Frontal cortex (tissue), 4 donors: ENCODE measurements around the gene CA10. TPM values are rescaled to one million over a fixed set of nuclear protein-coding genes. Genes with fewer than 3 reads are reported as not detected.

Experiments used
- DNase-seq, 2 donors: peaks; one replicate each; pipeline ENCODE4 v3.0.0; 2012; ENCODE audit warnings: low spot score in 2 of 2
- FAIRE-seq: peaks from 2 replicates; lab custom pipeline; 2012; peaks lifted over from hg19 to GRCh38; lab: Jason Lieb, UNC
- total RNA-seq: library from RNA; depleted of rRNA; stranded (reverse); fragments of >200 nt; gene quantifications from one replicate; pipeline ENCODE4 v1.2.3, GENCODE V29; 2014
- donor health status: control.
- donor health status: control.
- donor health status: control.

The CA10 gene
- total RNA-seq, 1 donor from 2014 or later = 39.5 TPM

DNA sequence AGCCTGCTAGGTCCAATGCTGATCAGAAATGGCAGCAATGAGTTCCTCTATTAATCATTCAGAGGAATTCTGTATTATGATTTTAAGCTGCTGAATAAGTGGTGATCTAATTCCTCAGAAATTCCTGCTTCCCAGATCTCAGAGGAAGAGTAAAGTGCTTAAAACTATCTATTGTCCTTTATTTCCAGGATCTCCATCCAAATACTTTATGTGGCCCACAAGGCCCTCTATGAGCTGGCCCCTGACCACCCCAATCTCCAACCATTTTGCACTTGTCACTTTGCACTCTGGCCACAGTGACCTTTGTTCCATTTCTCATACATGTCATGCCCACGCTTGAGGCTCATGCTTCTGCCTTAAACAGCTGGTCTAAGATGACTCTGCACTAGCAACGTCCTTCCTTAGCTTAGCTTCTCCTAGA lies 93.7 kb downstream of the CA10 start:
- FAIRE-seq = no peak
- DNase-seq = no peak

DNA sequence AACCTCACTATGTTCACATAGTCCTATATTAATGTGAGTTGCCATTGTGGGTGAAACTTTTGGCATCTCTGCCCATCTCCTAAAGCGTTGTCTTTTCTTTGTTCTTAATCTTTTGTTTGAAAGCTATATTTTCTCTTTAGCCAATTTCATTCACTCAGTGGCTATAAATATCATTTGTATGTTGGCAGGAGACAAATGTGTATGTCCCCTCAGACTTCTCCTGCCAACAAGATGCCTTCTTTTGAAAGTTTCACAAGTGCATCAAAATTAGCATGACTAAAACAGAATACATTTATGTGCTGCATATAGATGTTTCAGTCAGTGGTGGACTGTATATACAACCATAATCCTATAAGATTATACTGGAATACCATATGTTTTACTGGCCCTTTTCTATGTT lies 109.0 kb downstream of the CA10 start:
- DNase-seq = no peak
- FAIRE-seq = no peak

DNA sequence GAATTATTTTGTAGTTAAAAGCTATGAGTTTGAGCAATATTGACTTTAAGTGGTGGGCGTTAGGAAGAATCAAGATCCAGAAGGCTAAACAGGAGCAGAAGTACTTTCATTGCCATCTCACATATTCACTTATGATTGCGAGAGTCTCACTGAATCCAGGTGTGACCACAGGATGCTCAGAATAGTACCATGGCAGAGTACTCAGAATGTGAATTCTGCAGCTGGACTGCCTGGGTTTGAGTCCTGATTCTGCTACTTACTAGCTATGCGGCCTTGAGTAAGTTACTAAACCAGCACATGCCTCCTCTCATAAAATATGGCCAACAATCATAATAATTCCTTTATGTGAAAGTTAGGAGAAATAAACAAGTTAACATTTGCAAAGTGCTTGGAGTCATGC lies 109.5 kb downstream of the CA10 start:
- no peak for DNase-seq
- FAIRE-seq = no peak

DNA sequence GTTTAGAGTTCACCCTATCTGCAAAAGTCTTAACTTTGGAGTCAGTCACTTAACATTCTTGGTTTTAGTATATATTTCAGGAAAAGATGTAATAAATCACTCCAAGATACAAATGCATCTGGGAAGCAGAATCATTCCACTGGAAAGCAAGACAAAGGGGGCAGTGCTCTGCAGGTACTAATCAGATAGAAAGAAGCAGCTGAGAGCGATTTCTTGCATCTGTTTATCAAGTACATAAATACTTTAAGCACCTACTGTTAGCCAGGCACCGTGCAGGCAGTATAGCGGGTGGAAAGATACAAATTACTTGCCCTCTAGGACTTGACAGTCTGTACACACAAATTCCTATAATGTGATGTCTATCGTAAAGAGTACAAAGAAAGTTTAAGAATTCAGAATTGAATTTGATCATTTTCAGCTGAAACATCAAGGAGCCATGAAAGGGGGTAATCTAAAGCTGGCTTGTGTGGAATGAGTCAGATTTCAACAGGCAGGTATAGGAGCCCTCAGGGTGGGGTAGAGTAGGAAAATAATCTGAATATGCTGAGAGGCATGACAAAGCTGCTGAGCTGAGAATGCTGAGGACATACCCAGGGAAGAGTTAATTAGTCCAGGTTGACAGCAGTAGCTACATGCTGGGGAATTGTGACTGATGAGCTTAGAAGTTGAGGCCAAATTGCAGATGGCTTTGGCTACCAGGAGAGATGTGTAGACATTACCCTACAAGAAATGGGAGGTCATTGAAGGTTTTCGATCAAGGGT lies 110.2 kb downstream of the CA10 start:
- DNase-seq (no peak), FAIRE-seq (no peak)

DNA sequence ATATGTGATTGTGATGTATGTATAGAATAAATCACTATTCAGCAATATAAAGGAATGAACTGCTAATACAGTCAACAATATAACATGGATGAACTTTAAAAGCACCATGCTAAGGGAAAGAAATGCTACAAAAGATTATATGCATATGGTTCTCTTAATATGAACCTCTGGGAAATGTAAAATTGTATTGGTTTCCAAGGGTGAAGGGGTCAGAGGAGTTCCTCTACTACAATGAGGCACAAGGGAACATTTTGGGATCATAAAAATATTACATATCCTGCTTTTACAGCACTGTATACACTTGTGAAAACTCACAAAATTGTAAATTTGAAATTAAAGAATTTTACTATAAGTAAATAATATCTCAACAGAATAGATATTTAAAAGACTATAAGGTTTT lies 111.4 kb downstream of the CA10 start:
- no peak for DNase-seq
- no peak for FAIRE-seq

DNA sequence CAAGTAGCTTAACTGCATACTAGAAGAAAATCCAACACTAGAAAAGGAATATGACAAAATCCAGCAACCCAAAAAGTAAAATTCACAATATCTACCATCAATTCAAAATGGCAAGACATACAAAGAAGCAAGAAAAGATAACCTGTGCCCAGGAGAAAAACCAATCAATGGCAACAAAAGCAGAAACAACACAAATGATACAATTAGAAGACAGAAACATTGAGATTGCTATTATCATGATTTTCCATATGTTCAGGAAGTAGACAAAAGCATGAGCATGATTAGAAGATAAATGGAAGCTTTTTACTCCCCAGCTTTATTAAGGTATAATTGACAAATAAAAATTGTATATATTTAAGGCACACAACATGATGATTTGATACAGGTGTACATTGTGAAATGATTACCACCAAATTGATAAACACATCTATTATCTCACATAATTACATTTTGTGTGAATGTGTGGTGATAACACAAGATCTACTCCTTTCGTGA lies 117.3 kb downstream of the CA10 start:
- FAIRE-seq (no peak), DNase-seq (no peak)

DNA sequence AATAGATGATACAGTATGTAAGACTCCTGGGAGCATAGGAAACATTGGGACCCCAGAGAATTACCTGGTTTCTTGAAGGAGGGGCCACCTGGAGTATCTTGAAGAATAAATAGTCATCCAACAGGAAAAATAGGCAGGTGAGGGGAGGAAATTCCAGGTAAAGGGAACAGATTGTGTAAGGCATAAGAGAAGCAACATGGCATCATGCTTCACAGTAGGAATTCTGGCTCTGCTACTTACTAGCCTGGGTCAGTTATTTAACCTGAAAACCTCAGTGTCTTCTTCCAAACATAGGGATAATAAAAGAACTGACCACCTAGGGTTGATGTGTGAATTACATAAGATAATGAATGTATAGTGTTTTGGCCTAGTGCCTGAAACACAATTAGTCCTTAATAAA lies 122.1 kb downstream of the CA10 start:
- FAIRE-seq = no peak
- DNase-seq = no peak

DNA sequence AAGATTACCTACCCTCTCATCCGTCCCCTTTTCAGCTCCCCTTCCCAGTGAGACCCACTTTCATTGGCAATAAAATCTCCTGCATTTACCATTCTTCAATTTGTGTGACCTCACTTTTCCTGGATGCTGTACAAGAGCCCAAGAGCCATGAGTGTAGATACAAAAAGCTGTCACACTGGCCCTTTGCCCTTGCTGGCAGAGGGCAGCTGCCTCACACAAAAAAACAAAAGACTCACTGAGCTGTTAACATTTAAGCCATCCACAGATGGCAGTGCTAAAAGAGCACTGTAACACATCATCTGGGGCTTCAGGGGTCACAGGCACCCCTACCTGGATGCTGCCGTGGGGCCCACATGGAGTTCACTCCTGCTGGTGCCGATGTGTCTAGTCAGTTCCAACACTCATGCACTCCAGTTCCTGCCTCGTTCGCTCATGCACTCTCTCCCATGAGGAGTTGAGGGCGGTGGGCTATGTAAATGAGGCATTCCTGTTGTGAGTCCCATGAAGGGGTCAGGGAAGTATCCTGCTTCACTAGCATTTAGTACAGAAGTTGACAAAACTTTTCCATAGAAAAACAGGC lies 123.1 kb downstream of the CA10 start:
- DNase-seq (no peak), FAIRE-seq (no peak)

DNA sequence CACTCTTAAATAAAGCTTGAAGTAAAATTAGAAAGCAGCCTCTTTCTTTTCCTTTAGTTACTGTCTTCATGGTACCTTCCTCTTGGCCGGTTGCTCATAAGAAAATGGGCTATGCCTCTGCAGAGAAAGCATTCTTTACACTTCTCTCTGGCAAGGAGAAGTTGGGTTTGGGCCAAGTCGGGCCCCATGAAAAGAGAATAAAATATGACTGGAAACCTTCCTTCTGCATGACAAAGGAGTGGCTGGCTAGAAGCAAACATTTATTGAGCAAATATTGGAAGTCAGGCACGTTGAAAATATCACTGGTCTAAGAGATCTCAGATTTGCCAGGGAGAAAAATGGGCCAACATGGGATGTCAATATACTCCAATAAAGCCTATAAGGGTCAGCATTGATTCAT lies 126.1 kb downstream of the CA10 start:
- no peak for DNase-seq
- FAIRE-seq = no peak

DNA sequence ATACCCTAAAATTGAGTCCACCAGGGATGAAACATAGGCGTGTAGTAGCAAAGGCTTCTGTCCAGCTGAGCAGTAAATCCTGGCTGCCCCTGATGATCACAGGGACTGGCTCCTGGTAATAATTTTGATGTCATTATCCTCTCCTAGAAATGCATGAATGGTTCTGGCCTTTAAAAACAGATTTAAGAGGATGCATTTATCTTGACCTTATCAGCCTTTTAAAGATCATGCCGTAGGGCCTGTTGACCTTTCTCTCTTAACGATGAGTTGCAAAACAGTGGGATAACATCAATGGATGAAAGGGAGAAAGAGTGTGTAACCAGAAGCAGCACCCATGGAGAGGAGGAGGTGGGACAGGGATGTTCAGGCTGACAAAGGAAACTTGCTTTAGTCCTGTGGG lies 128.5 kb downstream of the CA10 start:
- DNase-seq (no peak), FAIRE-seq (no peak)

DNA sequence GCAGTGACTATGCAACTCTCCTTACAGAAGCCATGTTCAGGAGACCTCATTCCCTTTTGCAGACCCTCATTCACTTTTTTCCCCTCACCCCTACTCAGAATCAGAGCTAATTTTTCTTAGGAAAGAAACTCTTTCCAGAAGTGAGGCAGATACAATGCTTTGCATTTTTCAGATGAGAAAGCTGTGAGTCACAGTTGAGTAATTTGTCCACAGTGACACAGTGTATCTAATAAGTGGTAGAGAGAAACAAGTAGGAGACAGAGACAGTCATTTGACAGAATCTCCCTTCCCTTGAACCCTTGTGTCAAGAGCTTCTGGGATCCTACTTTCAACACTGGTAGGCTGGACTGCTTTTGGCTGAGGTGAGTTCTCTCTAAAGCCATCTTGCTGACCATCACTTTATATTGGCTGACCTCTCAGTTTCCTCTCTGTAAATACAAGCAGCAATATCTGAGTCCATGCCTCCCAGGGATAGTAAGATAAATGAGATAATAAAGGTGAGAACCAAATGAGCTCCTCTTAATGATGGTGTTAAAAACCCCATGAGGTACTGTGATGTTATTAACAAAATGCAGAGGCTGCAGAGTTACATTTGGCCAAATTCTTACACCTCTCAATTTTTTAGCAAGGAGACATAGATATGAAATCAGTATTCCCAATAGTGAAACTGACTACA lies 130.8 kb downstream of the CA10 start:
- no peak for DNase-seq
- FAIRE-seq = no peak

DNA sequence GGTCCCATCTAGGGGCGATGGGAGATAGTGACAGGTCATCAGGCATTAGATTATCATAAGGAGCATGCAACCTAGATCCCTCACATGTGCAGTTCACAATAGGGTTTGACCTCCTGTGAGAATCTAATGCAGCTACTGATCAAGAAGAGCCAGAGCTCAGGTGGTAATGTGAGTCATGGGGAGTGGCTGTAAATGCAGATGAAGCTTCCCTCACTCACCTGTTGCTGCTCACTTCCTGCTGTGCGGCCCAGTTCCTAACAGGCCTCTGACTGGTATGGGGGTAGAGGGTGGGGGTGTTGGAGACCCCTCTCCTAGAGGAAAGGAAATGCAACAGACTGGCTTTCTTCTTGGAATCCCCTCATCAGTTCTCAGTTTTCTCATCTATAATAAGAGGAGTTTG lies 131.4 kb downstream of the CA10 start:
- DNase-seq (no peak), FAIRE-seq (no peak)

DNA sequence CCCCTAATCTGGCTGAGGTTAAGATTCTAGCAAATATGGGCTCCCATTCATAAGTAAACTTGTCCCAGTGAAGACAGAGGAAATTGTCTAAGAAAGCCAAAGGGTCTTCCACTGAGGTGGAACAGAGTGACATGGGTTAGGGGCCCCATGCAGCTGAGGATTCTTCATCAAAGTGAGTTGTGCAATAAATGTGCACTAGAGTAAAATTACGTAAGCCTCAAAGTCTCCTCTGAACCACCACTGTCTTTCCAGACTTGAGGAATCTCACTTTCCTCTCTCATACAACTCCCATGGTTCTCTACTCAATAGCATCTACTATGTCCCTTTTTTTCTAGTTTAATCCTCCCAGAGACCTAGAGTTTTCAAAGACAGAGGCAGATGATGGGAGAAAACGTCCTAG lies 132.4 kb downstream of the CA10 start:
- DNase-seq (no peak), FAIRE-seq (no peak)

DNA sequence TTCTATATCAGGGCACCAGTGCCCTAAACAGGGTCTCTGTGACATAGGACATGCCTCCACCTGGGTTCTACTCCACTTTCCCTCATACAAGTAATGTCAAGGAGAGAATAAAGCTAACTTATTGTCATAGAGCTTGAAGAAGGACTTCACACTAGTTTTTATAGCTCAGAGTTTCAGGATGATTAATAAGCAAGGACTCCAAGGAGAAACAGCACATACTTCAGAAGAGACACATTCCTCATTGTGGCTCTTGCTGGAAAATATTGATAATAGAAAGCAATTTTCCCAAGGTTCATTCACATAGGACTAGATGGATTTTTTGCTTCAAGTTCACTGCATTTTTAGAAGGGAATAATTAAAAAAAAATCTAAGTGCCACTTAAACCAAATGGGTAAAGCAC lies 133.3 kb downstream of the CA10 start:
- no peak for FAIRE-seq
- no peak for DNase-seq

DNA sequence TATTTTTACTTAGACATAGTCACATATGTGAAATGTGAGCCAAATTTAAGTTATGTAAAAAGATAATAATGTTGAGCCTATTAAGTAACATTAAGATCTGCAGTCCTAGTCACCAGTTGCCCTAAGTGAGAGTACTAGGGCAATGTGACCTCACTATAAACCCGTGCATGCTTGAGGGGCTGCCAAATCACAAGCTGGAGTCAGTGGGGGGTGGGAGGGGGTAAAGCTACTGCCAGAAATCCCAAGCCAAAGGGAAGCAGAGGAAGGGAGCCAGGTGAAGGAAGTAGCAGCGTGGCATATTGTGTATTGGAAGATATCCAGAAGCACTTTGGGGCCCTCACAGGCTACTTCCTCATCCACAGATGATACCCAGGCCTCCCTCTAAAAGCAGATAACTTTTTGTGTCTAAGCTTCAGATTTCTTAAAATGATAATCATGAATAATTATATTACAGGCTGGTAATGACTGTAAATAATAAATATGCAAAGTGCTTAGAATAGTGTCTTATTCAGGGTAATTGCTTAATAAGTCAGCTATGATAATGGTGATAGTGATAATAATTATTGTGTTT lies 134.1 kb downstream of the CA10 start:
- no peak for FAIRE-seq
- DNase-seq = no peak

DNA sequence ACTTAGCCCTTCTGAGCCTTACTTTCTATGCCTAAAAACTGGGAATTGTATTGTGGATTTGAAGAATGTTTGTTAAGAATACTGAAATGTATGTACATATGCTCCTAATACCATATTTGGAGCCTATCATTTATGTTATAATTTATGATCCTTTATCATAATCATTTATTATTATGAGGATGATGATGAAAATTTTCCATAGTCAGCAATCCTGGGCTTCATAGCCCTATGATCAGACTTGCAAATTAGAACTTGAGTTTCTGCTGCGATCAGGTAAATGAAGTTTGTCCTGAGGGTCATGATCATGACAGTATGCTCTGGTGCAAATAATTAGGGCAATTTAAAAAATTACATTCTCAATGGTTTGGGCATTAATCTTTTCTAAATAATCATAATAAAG lies 147.4 kb downstream of the CA10 start:
- DNase-seq (no peak), FAIRE-seq (no peak)

DNA sequence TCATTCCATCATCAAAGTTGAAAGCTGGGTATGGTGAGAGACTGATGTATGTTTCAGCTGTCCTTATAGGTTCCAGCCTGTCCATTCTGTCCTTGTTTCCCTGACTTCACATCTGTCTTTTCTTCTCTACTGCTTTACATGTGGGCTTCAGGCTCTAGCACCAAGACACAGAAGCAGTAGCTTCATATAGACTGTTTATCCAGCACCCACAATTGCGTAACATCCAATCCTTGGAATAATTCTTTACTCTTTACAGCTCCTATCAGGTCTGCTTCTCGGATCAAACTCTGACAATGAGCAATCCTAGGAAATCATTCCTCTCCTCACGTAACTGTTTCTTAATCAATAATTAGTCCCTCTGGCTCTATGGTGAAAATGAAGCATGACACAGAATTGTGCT lies 158.9 kb downstream of the CA10 start:
- FAIRE-seq (no peak), DNase-seq (no peak)

DNA sequence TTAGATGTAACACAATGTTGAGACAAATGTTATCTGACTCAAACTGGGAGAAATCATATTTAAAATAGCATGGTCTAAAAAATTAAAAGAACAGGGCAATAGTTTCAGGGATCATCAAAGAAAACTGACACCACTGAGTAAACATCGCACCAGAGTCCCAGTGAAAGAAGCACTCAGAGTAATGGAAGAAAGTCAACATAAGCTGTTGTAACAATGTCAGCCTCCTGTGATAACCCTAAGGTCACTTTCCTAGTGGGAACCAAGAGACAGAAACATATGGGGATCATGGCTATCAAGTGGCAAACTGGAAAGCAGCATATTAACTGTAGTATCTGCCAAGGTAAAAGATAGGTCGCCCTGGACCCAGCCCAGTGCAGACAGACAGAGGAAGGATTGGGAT lies 160.8 kb downstream of the CA10 start:
- FAIRE-seq (no peak), DNase-seq (no peak)

DNA sequence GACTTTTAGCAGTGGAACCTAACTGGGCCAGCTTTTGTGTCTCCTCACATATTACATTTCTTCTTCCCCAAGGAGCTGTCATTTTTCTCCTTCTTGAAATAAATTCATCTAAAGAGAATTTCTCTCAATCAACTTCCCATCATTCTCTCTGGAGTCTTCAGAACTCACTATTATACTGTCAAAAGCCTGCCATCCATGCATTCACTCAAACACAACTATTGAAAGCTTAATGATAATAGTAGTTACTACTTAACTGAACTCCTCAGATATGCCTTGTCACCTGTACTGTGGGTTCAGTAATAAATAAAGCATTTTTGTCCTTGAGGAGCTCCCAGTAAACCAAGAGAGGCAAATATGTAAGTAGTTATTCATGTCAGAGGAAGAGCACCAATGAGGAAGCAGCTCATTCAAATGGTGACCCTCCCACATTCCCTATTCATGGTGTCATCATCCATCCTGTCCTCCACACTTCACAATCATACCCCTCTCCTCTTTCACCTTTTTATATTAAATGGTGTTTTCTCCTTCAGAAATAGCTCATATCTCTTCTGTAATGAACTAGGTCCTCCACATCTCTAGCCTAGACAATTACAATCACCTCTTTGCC lies 162.6 kb downstream of the CA10 start:
- FAIRE-seq (no peak), DNase-seq (no peak)

DNA sequence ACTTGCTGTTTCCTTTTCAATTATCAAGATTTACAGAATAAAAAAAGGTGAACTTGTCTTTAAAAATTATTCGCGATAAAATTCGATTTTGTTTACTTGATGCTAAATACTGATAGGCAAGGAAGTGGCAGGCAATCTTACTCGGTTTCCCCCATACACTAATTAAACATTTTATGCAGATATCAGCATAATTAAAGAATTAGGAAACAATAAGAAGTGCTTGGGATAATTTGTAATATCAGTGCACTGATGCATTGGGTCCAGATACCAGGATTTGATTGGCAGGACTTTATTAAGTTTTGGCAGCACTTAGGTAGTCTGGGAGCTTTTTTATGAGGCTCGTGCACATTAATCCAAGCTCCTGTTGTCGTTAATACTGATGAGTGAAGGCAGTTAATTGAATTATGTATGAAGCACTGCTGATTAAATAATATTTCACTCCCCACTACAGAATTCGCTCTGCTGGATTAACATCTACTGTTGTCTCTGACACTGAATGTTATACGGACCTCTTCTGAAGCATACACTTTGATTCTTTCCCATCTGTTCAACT lies 165.6 kb downstream of the CA10 start:
- DNase-seq = no peak
- FAIRE-seq = no peak
